Activated naive CD4-positive, alpha-beta T cell (primary cell): Measurements from ENCODE around the gene MBD2.
"Not testable (repeated sequence)": the region's sequence is repeated elsewhere in the genome, so short reads cannot be mapped to it uniquely, and the experiment has no call there.

Source experiments
- DNase-seq, 4 experiments: peaks; one replicate each; lab custom pipeline; 2025; lab: John Stamatoyannopoulos, UW

The MBD2 gene

DNA sequence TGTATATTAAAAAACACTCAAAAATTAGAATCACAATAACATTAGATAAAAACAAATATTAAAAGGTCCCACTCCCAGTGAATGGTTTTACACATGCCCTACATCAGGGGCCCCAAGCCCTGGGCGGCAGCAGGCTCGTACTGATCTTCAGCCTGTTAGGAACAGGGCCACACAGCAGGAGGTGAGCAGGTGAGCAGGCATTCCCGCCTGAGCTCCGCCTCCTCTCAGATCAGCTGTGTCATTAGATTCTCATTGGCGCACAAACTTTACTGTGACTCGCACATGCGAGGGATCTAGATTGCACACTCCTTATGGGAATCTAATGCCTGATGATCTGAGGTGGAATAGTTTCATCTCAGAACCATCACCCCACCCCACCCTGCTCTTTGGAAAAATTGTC is 74.2 kb downstream of the MBD2 start:
- no peak for DNase-seq

DNA sequence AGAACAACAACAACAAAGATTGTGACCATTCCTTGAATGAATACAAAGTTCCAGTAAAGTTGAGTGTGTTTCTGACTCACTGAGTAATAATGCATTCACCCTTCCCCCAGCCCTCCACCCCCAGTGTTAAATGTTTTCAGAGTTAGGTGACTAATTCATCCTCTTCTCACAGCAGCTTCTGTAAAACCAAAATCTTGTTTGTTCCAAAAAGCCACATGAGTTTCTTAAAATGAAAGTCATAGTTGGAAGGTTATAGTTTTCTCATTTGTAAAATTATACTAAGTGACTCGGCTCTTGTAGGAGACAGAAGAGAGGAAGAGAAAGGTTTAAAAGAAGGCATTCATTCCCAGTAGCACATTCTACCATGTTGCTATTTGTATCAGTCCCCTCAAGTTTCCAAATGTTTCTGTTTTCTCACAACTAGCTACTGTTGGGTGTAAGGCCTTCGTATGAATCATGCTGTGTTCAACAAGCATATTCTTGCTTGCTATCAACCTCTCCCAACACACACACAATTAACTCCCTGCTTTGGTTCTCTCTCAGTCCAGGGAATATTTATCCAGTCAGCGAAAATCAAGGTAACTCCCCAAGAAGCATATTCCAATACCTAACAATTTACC is 75.3 kb downstream of the MBD2 start:
- peak in 1 of 4 experiments; percentile 6 for DNase-seq

DNA sequence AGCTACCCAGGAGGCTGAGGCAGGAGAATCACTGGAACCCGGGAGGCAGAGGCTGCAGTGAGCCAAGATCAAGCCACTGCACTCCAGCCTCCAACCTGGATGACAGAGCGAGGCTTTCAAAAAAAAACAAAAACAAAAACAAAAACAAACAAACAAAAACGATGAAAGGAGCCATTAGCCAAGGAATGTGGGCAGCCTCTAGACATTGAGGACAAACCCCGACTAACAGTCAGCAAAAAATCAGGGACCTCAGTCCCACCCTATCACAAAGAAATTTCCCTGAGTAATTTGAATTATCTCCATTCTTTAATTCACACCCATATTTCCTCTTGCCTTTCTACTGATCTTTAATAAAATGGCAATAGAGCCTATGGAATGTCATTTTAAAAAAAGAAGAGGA is 75.8 kb downstream of the MBD2 start:
- DNase-seq = no peak

DNA sequence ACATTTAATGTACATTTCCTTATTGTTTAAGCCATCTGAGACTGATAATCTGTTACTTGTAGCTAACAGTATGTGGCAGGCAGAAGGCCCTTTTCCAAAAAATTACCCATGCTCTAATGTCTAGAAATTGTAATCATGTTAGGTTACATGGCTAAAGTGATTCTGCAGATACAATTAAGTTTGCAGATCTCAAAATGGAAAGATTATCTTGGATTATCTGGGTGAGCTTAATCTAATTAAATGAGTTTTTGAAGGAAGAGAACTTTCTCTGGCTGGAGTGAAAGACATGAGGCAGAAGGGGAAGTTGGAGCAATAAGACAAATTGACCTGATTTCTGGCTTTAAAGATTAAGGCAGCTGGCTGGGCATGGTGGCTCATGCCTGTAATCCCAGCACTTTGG is 76.3 kb downstream of the MBD2 start:
- no peak for DNase-seq

DNA sequence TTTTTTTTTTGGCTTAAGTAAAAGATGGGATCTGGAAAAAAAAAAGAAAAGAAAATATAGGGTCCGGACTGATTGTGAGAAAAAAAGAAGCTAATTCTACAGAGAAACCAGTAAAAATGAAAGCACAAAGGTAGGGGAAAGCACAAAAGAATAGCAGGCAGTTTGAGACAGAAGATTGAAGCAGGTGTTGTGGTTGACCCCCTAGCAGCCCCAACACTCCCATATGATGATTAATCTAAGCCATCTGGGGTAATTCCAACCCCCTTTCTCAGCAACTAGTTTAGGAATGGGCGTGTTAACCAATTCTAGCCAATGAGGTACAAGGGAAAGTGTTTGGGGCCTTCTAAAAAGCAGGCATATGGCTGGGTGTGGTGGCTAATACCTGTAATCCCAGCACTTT is 77.0 kb downstream of the MBD2 start:
- DNase-seq = no peak

DNA sequence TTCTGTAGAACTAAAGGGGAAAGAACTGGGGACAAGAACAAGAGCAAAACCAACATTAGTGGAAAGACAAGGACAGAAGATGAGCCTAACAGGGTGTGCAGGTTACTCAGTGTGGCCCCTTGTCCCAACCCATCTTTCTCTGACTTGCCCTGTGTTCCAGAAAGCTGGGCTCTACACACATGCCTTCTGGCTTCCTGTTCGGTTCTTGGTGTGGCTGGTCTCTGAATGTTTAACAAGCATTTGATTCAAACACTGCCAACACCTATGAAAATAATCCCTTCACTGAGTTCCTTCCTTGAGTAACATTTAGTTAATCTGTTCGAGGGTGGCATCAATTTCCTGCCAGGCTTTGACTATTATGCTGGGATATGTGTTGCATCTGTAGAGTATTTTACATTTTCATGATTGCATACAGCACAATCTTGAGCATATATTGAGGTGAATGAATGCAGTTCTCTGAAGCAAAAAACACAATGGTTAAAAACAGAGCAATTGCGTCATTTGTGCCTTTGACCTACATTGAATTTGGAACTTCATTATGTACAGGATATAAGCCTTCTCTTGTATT is 83.3 kb downstream of the MBD2 start:
- DNase-seq = no peak

DNA sequence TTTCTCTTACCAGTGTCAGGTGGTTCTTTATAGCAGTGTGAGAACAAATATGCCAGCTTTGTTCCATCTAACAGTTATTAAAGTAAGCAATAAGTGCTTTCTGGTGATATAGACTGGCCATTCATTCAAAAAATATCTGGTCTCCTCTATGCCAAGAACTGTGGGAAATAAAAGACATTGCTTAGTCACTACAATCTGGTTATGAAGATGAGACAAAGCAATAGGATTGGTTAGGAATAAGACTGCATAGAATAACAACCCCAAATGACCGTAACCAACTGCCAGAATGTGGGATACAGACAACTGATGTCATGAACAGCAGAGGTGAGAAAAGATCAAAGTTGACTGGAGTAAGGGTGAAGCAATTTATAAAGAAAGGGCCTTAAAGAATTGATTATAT is 83.8 kb downstream of the MBD2 start:
- no peak for DNase-seq

DNA sequence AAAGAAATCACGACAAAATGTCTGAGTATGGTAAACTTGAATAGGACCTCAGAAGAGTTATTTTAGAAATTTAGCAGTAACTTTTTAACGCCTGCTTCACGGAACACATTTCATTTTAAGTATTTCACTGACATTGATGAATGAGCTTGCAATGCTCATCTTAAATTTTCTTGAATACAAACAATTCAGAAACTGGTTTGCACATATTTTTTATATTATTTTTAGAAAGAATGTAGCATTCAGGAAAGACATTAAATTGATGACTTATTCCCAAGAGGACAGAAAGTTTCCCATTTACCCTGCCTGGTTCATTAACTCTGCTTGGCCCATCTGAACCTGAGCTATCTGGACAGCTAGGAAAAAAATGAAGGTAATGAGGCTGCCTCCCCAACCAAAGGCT is 89.3 kb downstream of the MBD2 start:
- no peak for DNase-seq

DNA sequence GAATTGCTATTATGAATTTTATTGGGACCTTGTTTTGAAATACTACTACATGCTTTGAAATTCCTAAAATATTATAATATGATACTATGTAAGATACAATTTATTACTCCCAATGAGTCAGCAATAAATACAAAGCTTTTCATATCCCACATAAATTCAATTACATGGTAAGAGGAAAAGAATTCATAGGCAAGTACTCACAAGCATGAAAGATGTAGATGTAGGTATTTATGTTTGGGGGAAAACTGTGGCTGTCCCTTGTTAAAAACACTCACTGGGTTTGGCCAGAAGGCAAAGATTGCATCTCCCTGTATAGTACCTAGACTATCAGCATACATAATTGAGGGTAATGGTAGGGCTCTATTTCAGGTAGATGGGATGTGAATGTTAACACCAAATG is 90.4 kb downstream of the MBD2 start:
- DNase-seq = no peak

DNA sequence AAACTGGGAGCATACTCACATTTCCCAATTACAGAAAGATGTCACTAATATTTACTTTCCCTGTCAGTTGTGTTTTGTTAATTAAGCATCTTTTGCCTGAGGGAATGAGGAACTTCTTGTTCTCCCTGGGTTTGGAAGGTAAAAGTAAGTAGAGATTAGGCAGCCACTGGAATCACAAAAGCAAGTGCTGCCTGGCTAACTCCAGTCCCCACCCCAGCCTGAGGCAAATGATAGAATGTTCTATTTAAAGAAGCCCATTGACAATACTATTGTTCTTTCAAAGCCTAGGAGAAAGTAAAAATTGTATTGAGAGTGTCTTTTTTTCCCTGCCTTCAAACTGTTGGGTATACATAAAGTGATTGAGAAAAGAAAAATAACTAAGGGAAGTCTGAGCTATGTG is 93.8 kb downstream of the MBD2 start:
- DNase-seq = no peak

DNA sequence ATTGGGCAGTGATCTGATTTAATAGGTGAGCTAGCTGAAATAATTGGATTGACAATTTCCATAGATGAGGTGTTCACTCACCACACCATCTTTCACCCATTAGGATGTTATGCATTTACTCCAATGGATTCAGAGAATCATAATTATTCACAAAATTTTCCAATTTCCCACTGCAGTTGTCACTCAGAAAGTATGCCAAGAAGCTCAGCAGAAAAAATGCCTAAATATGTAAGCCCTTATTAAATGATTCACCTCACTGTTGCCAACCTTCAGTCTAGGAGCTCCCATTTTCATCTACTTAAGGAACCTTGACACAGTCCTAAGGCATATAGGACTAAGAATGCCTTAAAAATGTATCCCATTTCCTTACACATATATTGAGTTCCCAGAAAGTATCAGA is 94.3 kb downstream of the MBD2 start:
- no peak for DNase-seq

DNA sequence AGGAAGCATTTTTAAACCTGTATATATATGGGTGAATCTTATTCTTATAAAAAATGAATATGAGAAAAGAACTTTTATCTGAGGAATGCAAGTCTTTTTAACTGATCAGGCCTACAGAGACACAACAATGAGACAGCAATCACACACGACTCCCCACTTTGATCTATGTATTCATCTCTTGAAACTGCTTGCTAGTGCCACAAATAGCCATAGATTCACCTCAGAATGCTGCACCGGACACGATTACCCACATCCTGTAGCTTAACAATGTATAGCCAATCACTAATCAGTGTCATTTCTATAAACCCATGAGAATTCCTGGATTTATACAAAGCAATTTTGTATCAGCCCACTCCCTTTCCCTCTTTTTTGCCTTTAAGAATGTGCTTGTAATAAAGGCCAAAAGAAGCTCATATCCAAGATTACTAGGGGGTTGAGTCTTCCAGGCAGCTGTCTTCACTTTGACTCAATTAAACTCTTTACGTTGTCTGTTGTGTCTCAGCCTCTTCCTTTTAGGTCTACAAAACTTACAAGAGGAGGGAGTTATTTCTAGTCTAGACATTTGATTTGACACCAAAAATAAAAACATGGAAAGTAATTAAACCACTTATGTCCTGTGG is 94.9 kb downstream of the MBD2 start:
- no peak for DNase-seq

DNA sequence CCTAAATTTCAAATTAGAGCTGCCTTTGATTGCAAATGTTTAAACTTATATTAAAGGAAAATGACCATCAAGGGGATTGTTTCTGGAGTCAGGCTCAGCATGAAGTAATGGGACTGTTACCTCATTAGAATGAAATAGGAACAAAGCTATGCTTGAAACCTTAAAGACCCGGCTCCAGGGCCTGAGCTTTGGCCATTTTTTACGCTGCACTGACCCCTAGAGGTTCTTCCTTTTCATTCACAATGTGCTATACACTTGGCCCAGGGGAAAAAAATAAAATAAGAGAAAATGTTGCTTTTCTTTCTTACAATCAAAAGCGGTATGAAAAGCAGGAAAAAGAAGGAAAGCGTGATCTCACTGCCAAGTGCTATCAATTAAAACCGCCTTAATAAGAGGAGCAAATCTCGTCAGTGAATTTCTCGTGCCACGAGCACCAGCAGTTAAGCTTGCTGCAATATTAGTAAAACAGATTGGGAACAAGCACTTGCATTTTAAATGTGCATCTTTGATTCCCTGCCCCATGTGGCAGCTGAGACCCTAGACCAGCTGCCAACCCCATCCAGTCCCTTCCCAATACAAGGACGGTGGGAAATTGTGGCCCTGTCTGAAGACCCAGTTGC is 96.6 kb downstream of the MBD2 start:
- DNase-seq = no peak

DNA sequence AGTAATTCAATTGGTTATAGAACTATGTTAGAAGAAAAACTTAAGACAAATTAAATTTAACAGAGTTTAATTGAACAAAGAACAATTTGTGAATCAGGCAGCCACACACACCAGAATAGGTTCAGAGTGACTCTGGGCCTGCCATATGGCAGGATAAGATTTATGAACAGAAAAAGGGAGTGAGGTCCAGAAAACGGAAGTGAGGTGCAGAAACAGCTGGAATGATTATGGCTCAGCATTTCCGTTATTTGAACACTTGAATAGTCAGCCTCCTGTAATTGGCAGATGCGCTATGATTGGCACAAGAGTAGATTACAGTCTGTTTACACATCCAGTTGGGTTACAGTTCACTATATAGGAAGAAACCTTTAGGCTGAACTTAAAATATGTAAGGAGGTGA is 99.0 kb downstream of the MBD2 start:
- DNase-seq = no peak

DNA sequence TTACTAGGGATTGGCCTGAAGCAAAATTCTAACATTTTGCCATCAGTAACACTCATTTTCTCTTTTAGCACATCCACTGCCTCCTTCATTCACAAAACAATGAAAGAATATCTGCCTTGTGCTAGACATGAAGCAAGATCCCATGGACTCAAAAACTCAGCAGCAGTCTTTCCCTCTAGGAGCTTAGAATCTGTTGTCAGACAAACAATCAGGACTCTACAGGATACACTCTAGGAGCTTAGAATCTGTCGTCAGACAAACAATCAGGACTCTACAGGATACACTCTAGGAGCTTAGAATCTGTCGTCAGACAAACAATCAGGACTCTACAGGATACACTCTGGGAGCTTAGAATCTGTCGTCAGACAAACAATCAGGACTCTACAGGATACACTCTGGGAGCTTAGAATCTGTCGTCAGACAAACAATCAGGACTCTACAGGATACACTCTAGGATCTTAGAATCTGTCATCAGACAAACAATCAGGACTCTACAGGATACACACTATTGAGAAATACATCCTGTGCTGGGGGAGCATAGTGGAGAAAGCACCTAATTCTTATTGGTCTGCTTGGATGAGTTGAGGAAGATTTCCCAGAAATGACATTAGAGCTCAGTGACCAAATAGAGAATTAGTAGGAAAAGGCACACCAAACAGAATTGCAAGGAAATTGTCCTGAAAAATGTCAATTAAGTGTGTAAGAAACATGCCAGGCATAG is 100.6 kb downstream of the MBD2 start:
- not testable (repeated sequence) for DNase-seq

DNA sequence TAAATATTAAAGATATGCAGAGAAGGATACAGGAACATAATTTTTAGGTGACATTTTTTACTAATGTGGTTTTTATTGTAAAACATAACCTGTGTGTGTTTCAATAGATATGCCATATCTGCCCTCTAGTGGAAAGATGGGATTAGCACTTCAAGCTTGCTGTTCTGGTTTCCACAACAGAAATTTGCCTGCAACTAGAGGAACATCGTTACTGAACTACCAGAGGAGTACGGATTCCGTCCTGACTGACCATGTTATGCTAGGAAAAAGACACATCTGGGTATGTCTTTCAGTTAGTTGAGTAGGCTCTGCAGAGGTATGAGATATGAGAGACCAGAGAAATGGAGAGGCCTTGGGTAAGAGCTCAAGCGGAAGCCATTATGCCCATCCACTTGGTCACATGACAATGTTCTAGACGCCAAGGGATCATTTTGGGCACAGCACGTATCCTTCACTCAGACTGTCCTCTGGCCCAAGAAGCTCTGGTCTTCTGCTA is 104.9 kb downstream of the MBD2 start:
- no peak for DNase-seq

DNA sequence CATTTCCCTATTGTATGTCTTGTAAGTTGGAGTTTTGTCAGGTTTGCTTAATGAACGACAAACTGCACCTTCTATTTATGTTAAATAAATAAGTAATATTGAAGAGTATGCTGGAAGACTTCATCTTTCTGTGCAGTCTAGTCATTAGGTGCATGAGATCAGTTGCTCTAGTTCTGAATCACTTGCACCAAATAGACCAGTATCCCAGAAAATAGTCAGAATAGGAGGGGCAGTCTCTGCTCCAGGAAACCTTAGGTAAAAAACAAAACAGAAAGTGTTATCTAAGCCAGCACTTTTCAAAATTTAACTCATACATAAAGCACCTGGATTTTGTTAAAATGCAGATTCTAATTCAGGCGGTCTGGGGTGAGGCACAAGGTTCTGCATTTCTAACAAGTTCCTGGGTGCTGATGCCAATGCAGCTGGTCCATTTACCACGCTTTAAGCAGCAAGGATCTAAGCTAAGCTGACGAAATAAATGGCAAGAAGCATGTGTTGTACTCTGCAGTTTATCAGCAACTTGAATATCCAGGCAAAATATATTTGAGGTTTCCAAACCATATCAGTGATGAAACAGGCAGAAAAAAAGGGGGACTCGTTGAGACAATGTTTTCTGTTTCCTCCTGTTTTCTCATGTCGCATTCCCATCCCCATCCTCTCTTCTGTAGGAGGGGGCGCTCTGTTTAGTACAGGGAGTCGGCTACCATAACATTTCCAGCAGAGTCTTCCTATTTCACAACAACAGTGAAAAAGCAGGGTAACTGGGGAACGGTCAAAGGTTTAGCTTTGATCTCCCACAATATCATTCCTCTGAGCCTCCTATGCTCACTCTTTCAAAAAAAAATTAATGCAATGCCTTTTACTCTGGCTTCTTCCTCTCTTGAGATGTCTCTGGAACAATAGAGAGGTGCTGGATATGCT is 106.4 kb downstream of the MBD2 start:
- DNase-seq = no peak

DNA sequence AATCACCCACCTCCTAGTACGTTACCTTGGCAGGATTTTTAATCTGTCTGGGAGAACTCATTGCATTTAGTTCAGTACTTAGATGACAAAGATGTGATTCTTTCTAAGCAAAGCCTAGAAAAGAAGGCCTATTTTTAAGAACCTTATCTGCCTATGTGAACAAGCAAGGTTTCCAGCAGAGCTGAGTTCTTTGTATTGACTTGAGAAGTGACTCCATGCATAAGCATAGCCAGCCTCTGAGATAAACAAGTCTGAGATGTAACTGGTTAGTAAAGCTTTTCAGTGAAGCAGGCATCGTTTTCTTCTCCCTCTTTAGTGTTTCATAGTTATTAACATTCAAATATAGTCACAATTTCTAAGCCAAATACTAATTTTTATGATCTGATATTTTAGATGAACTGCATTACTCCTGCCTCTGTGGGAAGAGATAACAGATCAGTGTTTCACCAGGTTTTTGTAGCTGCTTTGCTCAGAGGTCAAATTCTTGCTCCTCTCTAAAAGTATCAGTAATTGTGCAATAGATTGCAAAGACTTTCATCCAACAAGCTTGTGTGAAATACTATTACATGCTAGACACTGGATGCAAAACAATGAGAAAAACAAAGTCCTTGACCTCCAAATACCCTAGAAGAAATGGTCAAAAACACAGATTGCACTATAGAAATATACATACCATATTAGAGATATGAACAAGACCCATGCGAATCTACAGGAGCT is 107.8 kb downstream of the MBD2 start:
- DNase-seq = no peak

DNA sequence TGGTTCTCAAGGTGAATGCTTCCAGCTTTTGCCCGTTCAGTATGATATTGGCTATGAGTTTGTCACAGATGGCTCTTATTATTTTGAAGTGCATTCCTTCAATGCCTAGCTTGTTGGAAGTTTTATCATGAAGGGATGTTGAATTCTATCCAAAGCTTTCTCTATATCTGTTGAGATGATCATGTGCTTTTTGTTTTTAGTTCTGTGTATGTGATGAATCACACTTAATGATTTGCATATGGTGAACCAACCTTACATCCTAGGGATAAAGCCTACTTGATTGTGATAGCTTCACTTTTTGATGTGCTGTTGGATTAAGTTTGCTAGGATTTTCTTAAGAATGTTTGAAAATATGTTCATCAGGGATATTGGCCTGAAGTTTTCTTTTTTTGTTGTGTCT is 112.1 kb downstream of the MBD2 start:
- no peak for DNase-seq

DNA sequence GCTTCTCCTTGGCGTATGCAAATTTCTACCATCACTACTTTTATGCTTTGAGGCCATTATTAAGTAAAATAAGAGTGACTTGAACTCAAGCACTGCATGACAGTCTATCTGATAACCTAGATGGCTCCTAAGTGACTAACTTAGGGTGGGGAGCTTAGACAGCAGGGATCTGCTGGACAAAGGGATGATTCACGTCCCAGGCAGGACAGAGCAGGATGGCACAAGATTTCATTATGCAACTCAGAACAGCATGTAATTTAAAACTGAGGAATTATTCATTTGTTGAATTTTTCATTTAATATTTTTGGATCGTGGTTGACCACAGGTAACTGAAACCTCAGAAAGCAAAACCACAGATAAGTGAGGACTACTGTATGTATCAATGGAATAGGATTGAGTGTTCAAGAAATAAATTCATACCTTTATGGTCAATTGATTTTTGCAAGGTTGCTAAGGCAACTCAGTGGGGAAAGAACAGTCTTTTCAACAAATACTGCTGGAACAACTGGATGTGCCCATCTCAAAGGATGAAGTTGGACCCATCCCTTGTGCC is 115.3 kb downstream of the MBD2 start:
- no peak for DNase-seq

DNA sequence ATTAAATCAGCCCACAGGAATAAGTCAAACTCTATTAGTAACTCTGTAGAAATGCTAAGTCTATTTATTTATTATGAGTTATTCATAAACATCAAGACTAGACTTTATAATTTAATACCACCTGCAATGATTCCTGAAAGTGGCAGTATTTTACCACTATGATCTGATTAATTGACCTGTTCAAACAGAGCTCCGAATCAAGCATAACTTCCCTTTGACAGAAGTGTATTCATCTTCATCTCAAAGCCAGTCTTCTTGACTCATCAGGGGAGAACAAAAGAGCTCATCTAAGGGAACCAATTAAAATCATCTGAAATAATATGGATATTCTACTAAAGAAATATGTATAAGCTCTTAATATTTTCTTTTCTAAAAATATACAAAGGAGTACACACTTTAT is 122.3 kb downstream of the MBD2 start:
- DNase-seq = no peak
